Stimulated activated CD8-positive, alpha-beta memory T cell treated with anti-CD3 and anti-CD28 coated beads, Interleukin-4, amount 100 ng/mL, for 24 hours (primary cell): Measurements from ENCODE around the gene LRRC34.

Experiments
- DNase-seq: peaks from one replicate; pipeline ENCODE4 v3.0.0-alpha.2; 2020; ENCODE audit warnings: low read depth

The LRRC34 gene

GRCh38 chr3:169813757-169814517 is 1.2 kb upstream of the LRRC34 start:
- DNase-seq, result peak; percentile 56

GRCh38 chr3:169813278-169813677 is 574 bp upstream of the LRRC34 start:
- no peak for DNase-seq

DNA sequence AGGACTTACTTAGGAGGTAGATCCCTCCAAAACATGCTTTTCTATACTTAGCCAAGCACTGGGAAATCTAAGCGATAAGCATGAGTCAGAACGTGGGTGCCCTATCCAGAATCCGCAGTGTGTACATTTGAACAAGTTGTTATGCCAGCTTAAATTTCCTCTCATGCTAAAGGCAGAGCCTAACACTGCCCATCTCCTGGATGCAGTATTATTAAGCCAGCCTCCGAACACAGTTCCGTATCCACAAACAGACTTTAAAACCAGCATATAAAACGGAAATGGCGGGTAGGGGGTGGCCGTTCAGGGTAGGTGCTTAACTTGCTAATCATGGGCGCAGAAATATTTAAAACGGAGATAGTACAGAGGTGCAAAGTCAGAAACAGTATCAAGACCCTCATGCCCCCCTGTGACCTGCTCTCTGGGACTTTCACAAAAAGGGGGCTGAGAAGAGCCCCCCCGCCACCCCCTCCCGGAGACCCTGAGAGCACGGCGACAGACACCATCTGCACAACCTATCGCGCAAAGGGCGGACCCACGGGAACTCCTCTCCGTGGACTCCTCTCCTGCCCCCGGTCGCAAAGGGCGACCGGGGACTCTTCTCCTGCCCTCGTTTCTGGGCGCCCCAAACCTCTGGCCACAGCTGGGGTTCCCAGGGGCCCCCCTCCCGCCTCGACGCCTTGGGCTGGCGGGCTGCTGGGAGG is 923 bp downstream of the LRRC34 start:
- no peak for DNase-seq

GRCh38 chr3:169809230-169809795 is 3.4 kb downstream of the LRRC34 start:
- DNase-seq, result no peak

GRCh38 chr3:169804681-169805080 is 8.0 kb downstream of the LRRC34 start:
- no peak for DNase-seq

DNA sequence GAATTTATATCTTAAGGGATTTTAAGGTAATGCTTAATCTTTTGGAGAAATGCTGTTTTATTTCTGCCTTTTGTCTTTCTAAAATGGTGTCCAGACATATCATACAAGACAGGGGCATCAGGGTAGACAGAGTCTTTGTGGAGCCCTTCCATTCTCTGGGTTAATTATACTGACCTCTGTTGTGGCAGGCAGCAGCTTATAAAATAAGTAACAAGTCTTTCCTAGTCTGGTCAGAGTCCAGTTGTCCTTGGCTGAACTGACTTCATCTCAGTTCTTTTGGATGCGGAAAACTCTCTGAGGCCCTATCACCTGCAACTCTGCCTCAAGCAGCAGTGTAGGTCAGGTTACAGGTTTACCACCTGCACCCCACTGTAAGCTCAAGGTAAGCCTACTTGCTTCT is 20.3 kb downstream of the LRRC34 start:
- no peak for DNase-seq

- no peak for DNase-seq
These were observed 21.8 kb downstream of the LRRC34 start for GRCh38 chr3:169790687-169791429.

- DNase-seq, result no peak
These were observed 22.5 kb downstream of the LRRC34 start for GRCh38 chr3:169790219-169790618.

- DNase-seq, result no peak
These were observed 24.9 kb downstream of the LRRC34 start for GRCh38 chr3:169787791-169788190.

DNA sequence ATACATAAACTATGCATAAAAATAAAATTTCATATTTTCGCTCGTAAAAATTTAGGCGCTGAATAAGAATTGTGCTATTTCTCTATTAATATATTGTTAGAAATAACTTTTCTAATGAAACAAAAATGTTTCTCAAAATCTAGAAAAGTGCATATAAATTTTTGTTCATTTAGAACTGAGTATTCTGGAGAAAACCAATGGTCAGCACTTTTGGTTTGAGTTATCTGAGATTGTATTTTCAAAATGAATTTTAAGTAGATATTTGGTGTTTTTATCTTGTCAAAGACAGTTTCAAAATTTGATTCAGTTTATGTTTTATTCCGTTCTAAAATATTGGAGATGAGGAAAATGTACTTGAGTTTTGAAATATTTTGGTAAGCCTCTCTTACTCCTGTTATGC is 25.6 kb downstream of the LRRC34 start:
- no peak for DNase-seq

DNA sequence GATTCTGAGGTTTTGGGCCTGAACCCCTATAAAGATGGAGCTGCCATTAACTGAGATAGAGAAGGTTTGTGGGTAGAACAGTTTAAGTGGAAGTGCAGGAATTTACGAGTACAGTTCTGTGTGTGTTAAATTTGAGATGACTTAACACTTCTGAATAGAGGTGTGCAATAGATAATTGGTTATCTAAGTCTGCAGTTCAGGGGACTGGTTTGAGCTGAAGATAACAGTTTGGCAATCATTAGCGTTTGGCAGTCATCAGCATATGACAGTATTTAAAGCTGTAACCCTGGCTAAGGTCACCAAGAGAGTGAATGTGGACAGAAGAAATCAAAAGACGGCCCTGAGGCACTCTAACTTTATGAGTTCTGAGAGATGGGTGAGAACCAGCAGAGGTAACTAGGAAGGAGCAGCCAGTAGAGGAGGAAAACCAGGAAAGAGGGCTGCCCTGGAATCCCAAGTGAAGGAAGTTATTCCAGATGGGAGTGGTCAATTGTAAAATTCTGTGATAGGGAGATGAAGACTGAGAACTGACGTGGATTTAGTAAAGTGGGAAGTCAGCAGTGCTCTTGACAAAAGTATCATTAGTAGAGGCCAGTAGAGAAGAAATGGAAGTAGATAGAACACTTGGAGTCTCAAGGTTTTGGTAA is 31.4 kb downstream of the LRRC34 start:
- no peak for DNase-seq

DNA sequence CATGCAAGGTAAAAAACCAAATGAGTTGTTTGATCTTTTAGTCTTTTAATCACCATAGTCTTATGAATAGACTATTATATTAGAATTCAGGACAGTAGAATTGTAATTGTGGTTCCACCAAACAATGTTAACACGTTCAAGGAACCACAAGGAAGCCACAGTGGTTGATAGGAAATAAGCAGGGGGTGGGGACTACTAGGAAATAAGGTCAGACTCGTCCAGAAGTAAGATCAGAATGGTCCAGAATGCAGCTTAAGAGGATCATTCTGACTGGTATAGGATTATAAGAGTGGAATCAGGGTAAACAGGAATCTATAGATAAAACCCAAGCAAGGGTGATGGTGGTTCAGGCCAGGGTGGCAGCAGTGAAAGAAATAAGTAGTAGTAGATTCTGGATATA is 32.0 kb downstream of the LRRC34 start:
- no peak for DNase-seq

DNA sequence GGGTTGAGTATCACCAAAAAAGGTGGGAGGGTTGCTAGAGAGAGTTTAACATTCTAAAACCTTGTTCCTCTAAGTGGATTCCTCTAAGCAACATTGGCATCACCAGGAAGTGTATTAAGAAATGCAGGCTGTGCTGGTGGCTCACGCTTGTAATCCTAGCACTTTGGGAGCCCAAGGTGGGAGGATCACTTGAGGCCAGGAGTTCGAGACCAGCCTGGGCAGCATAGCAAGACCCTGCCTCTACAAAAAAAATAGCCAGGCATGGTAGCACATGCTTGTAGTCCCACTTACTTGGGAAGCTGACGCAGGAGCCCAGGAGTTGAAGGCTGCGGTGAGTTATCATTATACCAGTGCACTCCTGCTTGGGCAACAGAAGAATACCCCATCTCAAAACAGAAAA is 34.9 kb downstream of the LRRC34 start:
- no peak for DNase-seq

GRCh38 chr3:169774186-169774585 is 38.5 kb downstream of the LRRC34 start:
- DNase-seq, result no peak

- peak; percentile 89 for DNase-seq
These were observed 39.5 kb downstream of the LRRC34 start, which contains the start of gene MYNN for GRCh38 chr3:169772897-169773816. Gene MYNN (plus strand): TSS chr3:169773396. CDS start chr3:169774296, 900 bp downstream.

- peak; percentile 45 for DNase-seq
These were observed 40.3 kb downstream of the LRRC34 start for GRCh38 chr3:169772305-169772896.

- DNase-seq, result peak; percentile 31
These were observed 41.0 kb downstream of the LRRC34 start for GRCh38 chr3:169771497-169772304.

DNA sequence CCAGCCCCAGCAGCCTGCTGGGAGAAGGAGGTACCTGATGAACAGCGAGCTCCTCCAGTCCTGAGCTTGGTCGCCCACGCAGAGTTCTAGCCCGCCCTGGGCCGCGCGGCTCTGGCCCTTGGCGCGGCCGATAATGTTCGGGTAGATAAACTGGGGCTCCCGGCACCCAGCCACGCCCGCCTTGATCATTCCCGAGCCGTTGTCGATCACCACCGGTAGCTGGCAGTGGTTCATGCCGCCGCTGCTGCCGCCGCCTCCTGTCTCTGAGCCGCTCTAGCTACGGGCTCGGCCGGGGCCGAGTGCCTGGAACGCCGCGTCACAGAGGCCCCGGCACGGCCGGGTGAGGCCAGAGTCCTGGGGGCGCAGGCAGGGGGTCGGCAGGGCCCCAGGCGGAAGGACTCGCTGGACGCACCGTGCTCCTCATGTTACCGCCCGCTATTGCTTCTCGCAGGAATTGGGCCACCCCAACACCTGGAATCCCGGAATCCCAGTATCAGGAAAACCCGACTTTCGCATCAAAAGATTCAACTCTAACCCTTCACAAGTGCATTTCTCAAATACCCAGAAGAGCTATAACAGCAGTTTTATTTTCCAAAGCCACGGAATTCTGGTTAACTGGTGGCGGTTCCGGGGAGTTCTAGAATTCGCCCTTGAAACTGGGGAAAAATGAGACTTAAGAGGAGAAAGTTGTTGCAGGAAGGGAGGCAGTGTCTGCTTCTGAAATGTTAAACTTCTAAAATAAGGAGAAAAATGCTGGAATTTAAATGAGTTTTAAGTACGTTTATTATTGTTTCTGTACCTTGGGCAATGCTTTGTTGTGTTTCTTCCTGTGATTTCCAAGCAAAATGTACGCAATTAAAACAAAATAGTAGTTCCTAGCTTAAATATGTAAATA is 43.2 kb downstream of the LRRC34 start, which contains the start of gene ACTRT3:
TSS of gene ACTRT3 (minus strand) at position 275 of the 895 bp plus-strand sequence. CDS start at position 234, 41 bp downstream.
- DNase-seq, result peak; percentile 41
